GM19238 (cell line): ENCODE measurements around the gene SMIM31.
A peak's percentile ranks its signal among the peaks of the same experiment; 100 is the strongest.

Experiments
- DNase-seq: peaks from one replicate; pipeline ENCODE4 v3.0.0; 2011; ENCODE audit warnings: low spot score; ENCODE audit not compliant: insufficient read length

Gene SMIM31

DNA sequence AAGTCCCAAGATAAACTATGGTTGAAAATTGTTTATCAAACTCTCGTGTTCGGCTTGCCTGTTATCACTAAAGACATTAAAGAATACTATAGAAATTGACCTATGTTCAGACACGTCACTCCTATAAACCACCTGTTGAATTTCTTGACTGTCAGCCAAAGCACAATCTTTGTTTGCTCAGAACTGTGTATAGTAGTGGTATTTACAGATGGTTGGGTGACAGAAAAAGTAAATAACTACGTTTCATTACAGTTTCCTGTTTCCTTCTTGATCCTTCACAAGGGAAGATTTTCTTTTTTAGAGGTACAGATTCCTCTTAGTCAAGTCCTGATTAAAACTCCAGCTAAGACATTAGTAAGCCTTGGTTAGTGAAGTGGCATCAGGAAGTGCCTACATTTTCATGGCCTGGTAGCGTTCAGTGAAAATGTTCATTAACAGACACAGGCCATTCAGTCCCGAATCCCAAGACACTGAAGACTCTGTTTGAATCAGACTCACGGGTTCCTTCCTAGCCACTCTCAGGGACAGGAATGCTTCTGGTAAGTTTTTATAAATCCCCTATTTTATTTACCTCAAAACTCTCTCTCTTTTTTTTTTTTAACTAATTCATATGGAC, at the start of gene SMIM31:
Gene SMIM31 (plus strand): TSS at position 259 of the 616 bp plus-strand sequence. CDS start 16,313 bp downstream, outside the sequence.
- no peak for DNase-seq

GRCh38 chr4:164706675-164707074, 47.3 kb upstream of the SMIM31 start:
- DNase-seq = no peak

DNA sequence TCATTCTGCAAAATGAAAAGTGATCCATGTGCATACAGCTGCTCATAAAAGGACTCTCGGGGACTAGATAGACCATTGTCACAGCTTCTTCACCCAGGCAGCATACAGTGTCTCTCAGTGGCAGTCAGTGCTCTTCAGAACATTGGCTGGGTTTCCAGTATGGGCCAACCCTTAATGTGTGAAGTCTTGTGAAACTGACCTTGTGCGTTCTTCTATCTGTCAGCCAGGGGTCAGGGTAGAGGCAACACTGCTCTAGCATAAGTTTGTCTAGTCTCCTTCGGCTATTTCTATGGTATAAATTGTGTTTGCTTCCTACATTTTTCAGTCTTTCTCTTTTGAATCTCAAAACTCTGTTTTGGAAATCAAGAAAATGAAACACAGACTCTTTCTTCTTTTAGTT, 37.0 kb upstream of the SMIM31 start:
- no peak for DNase-seq

DNA sequence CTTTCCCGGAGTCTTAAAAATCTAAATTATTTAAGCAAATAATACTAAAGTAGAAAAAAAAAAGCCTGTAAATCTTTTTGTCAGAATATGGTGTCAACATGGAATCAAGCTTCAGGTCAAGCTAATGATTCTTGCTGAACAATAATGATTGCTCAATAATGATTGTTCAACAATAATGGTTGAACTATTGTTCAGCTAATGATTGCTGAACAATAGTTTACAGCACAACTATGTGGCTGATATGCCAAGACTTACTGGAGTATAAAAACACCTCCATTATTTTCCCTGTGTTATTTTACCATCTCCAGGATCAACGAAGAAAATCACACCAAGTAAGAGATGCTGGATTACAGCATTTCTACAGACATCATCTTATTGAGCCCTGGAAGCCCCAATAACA, 35.1 kb upstream of the SMIM31 start:
- no peak for DNase-seq

- no peak for DNase-seq
Observed at GRCh38 chr4:164725066-164725465, 28.9 kb upstream of the SMIM31 start.

GRCh38 chr4:164730705-164731393, 23.1 kb upstream of the SMIM31 start:
- DNase-seq = no peak

GRCh38 chr4:164731827-164732474, 22.0 kb upstream of the SMIM31 start:
- DNase-seq = peak; percentile 30

DNA sequence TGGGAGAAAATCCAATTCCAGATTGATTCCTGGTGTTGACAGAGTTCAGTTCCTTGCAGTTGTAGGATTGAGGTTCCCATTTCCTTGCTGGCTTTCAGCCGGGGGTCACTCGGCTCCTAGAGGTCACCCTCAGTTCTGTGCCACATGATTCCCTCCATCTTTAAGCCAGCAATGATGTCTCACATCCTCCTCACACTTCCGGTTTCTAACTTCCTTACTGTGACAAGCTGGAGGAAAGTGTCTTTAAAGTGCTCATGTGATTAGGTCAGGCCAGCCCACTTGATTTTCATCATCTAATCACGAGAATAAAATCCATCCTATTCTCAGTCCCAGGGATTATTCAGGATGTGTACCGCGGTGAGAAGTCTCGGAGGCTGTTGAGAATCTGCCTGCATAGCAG, 19.4 kb upstream of the SMIM31 start:
- DNase-seq = no peak

GRCh38 chr4:164748375-164748774, 5.6 kb upstream of the SMIM31 start:
- DNase-seq = no peak

GRCh38 chr4:164755432-164755831, 1.5 kb downstream of the SMIM31 start:
- no peak for DNase-seq

DNA sequence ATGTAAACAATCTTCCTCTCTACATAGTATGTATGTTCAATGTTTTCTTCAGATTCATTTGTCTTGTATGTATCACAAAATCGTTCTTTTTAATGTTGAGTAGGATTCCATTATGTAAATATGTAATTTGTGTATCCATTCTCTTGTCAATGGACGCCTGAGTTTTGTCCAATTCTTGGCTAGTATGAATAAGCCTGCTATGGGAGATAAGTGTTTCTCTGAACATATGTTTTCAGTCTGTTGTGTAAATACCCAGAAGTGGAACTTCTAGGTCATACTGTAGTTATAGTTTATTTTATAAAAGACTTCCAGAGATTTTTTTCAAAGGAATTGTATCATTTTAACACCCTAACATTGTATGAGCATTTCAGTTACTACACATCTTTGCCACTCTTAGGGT, 2.8 kb downstream of the SMIM31 start:
- DNase-seq = no peak

DNA sequence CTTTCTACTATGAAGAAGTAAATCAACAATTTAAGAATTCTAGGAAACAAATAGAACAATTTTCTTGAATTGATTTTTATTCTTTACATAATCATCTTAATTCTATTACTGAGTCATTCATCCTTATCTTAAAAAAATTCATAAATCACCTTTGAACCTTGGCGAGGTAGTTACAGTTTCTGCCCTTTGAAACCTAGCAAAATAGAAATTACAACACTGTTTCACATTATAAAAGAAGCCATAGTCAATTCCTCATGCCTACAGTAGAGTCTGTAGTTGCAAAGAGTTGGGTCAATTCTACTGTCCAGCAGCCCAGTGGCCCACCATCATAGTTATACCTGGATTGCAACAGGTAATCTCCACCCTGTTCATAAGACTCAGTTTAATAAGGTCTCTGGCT, 7.3 kb downstream of the SMIM31 start:
- no peak for DNase-seq

DNA sequence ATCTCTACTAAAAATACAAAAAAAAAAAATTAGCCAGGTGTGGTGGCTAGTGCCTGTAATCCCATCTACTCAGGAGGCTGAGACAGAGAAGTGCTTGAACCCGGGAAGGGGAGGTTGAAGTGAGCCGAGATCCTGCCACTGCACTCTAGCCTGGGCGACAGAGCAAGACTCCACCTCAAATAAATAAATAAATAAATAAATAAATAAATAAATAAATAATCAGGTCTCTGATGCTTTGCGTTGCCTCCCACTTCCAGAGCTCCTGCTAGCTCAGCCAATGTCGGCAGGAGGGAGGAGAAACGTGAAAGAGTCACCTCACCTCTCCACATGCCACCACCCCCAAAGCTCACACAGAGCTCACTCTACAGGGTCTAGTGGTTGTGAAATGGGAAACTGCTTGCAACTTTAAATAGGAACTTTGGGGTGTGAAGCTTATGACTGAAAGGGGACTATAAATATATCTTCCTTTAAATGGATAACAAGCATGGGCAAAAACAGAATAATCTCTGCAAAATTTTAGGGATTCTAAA, 7.9 kb downstream of the SMIM31 start:
- DNase-seq = no peak

DNA sequence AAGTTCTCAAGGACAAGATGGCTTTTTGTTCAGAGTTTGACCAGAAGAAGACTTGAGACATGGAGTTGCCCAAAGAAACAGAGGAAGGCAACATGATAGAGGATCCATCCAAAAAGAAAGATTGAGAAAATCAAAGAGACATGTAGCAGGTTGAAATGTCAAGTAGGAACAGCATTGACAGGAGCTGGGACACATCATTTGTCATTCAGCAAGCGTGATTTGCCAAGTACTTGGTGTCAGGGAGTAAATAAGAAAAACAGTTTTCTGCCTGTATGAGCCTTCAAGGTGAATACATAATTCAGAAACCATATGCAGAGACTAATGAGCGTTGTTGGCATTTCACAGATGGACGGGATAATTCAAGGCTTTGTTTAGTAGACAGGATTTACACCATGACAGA, 11.2 kb downstream of the SMIM31 start:
- DNase-seq = no peak

DNA sequence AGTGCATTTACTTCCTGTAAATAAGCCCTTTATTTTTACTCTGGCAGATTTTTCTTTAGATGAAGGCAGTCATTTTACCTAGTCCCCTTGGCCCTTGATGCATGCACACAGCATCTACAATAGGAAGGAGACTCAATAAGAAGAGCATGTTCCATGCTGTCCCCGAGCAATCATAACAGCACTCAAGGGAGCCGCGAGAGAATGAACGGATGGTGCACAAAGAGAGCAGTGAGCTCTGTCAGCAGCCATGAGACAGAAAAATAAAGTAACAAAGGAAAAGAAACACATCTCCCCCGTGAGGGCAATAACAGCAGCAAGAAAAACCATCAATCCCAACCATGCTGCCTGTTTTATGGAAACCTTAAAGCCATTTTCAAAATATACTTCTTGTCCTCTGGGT, 11.9 kb downstream of the SMIM31 start:
- DNase-seq = no peak

DNA sequence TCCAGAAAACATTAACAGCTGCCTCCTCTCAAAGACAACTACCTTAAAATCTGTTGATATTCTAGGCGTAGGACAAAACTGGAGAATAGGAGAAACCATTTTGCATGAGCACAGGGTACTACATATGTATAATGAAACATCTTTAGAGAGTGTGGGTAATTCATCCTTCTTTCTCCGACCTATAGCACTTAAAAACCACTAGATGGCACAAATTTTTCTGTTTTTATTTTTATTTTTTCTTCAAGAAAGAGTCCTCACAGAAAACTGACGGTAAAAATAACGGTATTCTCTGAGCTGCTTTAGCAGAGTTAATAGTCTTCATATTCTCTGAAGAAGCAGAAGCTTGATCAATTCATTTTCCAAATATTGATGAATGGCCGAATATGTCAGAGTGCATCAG, 14.6 kb downstream of the SMIM31 start:
- no peak for DNase-seq

DNA sequence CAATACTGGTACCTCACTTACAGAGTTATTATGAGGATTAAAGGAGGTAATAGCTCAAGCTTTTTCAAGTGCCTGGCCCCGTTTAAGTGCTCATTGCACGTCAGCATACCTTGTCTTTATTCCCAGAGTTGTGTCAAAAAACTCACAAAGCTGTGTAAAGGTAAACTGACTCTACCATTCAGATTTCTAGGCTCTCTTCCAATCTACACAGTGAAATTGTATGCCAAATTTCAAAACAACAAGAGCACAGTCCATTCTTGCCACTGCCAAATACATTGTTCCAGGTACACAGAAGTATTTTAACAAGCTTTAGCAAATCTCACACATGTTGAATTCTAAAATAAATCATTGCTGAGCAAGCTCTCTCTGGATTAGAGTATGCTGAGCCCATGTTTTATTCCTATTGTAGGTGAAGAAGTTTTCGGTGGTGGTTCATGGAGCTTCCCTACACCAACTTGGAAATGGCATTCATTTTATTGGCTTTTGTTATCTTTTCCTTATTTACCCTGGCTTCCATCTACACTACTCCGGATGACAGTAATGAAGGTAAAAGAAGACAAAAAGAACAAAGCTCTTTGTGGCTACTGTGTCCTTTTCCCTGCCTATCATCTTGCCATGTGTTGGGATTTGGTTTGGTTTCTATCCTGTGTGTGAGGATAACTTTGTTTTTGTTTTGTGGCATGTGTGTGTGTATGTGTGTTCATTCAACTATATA, 16.2 kb downstream of the SMIM31 start:
- DNase-seq = no peak

GRCh38 chr4:164771088-164771487, 17.2 kb downstream of the SMIM31 start:
- no peak for DNase-seq

DNA sequence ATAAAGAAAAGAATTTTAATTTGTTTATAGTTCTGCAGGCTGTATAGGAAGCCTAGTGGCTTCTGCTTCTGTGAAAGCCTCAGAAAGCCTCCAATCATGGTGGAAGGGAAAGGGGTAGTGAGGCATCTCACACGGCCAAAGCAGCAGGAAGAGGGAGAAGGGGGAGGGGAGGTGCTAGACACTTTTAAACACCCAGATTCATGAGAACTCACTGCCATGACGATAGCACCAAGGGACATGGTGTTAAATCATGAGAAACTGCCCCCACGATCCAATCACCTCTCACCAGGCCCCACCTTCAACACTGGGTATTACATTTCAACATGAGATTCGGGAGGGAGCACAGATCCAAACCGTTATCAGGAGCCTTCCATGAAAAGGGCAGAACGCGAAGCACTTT, 18.1 kb downstream of the SMIM31 start:
- no peak for DNase-seq

GRCh38 chr4:164779080-164779479, 25.1 kb downstream of the SMIM31 start:
- DNase-seq = no peak

DNA sequence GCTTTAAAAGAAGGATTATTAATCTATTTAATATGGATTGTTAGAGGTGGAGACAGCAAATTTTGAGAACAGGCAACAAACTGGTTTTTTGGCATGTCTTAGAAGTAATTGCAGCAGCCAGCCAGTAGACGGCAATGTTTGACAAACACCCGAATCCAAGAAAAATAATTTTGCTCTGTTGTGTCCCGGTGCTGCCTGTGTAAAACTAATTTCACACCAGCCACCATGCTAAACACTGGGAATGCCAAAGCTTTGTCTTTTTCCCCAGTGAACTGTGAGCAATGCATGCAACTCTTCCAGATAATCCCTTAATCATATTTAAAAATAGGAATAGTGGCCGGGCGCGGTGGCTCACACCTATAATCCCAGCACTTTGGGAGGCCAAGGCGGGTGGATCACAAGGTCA, 25.9 kb downstream of the SMIM31 start:
- peak; percentile 13 for DNase-seq

DNA sequence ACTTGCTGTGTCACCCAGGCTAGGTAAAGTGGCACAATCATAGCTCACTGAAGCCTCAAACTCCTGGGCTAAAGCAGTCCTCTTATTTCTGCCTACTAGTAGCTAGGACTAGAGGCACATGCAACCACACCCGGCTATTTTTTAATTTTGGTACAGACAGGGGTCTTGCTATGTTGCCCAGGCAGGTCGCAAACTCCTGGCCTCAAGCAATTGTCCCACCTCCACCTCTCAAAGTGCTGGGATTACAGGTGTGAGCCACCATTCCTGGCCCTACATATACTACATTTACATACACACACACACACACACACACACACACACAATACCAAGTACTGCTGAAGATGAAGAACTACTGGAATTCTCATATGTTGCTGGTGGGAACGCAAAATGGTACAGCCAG, 26.9 kb downstream of the SMIM31 start:
- no peak for DNase-seq
